HG03280 (cell line): ENCODE measurements around the gene UGDH.
A peak's percentile ranks its signal among the peaks of the same experiment; 100 is the strongest.
"Not testable (repeated sequence)": the region's sequence is repeated elsewhere in the genome, so short reads cannot be mapped to it uniquely, and the experiment has no call there.

Source experiments
- ATAC-seq: cut with Tn5 transposase; IDR thresholded peaks from one replicate; pipeline ENCODE4 v1.9.1; 2021; ENCODE audit warnings: mild to moderate bottlenecking, moderate library complexity; ENCODE audit not compliant: unreplicated experiment

Gene UGDH

GRCh38 chr4:39530682-39531081 is 3.4 kb upstream of the UGDH start:
- ATAC-seq: no peak

GRCh38 chr4:39529534-39529933 is 2.3 kb upstream of the UGDH start:
- ATAC-seq: no peak

GRCh38 chr4:39528061-39528465 is 824 bp upstream of the UGDH start:
- ATAC-seq: no peak

- peak; percentile 12 for ATAC-seq
Measured at GRCh38 chr4:39526765-39527295, 409 bp downstream of the UGDH start.

- ATAC-seq: no peak
Measured at GRCh38 chr4:39525822-39526690, 1.2 kb downstream of the UGDH start.

- ATAC-seq: no peak
Measured at GRCh38 chr4:39524161-39524957, 2.9 kb downstream of the UGDH start.

- no peak for ATAC-seq
Measured at GRCh38 chr4:39522068-39522467, 5.2 kb downstream of the UGDH start.

- no peak for ATAC-seq
Measured at GRCh38 chr4:39521253-39521919, 5.9 kb downstream of the UGDH start.

- no peak for ATAC-seq
Measured at GRCh38 chr4:39518484-39518883, 8.8 kb downstream of the UGDH start.

- no peak for ATAC-seq
Measured at GRCh38 chr4:39516407-39516966, 10.8 kb downstream of the UGDH start.

- not testable (repeated sequence) for ATAC-seq
Measured at GRCh38 chr4:39515669-39516401, 11.4 kb downstream of the UGDH start.

- no peak for ATAC-seq
Measured at GRCh38 chr4:39514888-39515401, 12.3 kb downstream of the UGDH start.

GRCh38 chr4:39514266-39514665 is 13.0 kb downstream of the UGDH start:
- not testable (repeated sequence) for ATAC-seq

- ATAC-seq: no peak
Measured at GRCh38 chr4:39510348-39510929, 16.8 kb downstream of the UGDH start.

GRCh38 chr4:39505581-39505980 is 21.7 kb downstream of the UGDH start:
- ATAC-seq: no peak

- ATAC-seq: no peak
Measured at GRCh38 chr4:39504538-39504937, 22.7 kb downstream of the UGDH start.

- ATAC-seq: not testable (repeated sequence)
Measured at GRCh38 chr4:39502664-39503035, 24.6 kb downstream of the UGDH start.

GRCh38 chr4:39502019-39502663 is 25.1 kb downstream of the UGDH start:
- no peak for ATAC-seq

- no peak for ATAC-seq
Measured at GRCh38 chr4:39498727-39499020, 28.6 kb downstream of the UGDH start.
